Measurements from ENCODE around the gene SMC3. TPM values are rescaled to one million over a fixed set of nuclear protein-coding genes. Genes with fewer than 3 reads are reported as not detected.

SMC3 gene
- total and polyA plus RNA-seq, 2 experiments from 2014 or later = 40.8 to 53.5 TPM

DNA sequence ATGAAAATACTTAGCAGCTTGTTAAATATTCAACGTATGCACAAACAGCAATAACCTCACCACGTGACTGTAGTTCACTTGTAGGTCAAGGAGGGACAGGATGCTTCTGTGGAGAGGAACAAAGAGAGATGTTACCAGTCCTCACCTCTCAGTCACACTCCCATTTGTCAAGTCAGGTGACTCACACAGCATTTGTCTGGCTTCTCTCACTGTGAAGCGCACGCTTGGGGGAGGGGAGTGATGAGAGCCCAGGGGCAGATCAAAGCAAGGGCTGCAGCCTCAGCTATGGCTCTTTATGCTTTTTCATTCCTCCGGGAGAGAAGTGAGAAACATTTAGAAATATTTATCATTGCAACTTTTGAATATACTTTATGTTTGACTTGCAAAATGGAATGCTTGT, 73.8 kb downstream of the SMC3 start:
- no peaks in the 10 kb centered on the region for H4K20me1 ChIP-seq (ENCODE audit: insufficient read depth, poor library complexity, severe bottlenecking)
- H2AFZ ChIP-seq = no peak overlapping the region
- H3K9me2 ChIP-seq (replicated peaks; ENCODE audit: insufficient read depth) = no peaks in the 10 kb centered on the region
- TF ChIP-seq EZH2 (IDR thresholded peaks at IDR 0.05; ENCODE audit: borderline replicate concordance) (no peak), EZH2phosphoT487 (IDR thresholded peaks at IDR 0.05; ENCODE audit: low read depth, severe bottlenecking, unreplicated experiment) (no peak)
- TF ChIP-seq, protein P1, sequence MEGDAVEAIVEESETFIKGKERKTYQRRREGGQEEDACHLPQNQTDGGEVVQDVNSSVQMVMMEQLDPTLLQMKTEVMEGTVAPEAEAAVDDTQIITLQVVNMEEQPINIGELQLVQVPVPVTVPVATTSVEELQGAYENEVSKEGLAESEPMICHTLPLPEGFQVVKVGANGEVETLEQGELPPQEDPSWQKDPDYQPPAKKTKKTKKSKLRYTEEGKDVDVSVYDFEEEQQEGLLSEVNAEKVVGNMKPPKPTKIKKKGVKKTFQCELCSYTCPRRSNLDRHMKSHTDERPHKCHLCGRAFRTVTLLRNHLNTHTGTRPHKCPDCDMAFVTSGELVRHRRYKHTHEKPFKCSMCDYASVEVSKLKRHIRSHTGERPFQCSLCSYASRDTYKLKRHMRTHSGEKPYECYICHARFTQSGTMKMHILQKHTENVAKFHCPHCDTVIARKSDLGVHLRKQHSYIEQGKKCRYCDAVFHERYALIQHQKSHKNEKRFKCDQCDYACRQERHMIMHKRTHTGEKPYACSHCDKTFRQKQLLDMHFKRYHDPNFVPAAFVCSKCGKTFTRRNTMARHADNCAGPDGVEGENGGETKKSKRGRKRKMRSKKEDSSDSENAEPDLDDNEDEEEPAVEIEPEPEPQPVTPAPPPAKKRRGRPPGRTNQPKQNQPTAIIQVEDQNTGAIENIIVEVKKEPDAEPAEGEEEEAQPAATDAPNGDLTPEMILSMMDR (IDR thresholded peaks at IDR 0.05; ENCODE audit: poor library complexity) = no peak
- H3K27me3 ChIP-seq = peaks cover 41% of the 10 kb centered on the region
- 7% methylated on average over 5 of the region's 5 CpGs for WGBS (ENCODE audit: low lambda C conversion rate, missing lambda C conversion rate)
- H3K4me3 ChIP-seq = no peak overlapping the region
- H3K36me3 ChIP-seq (replicated peaks; ENCODE audit: insufficient read depth, low read depth) = no peaks in the 10 kb centered on the region
- H3K79me2 ChIP-seq = no peaks in the 10 kb centered on the region
- no peak overlapping the region for H3K27ac ChIP-seq
- peak; percentile 68 for DNase-seq (ENCODE audit: low spot score)
- H3K9me3 ChIP-seq (ENCODE audit: low read depth) = no peaks in the 10 kb centered on the region
- H3K4me2 ChIP-seq = peak overlapping the region; percentile 1
- H3K4me1 ChIP-seq (ENCODE audit: insufficient read depth) = peaks cover 16% of the 10 kb centered on the region

DNA sequence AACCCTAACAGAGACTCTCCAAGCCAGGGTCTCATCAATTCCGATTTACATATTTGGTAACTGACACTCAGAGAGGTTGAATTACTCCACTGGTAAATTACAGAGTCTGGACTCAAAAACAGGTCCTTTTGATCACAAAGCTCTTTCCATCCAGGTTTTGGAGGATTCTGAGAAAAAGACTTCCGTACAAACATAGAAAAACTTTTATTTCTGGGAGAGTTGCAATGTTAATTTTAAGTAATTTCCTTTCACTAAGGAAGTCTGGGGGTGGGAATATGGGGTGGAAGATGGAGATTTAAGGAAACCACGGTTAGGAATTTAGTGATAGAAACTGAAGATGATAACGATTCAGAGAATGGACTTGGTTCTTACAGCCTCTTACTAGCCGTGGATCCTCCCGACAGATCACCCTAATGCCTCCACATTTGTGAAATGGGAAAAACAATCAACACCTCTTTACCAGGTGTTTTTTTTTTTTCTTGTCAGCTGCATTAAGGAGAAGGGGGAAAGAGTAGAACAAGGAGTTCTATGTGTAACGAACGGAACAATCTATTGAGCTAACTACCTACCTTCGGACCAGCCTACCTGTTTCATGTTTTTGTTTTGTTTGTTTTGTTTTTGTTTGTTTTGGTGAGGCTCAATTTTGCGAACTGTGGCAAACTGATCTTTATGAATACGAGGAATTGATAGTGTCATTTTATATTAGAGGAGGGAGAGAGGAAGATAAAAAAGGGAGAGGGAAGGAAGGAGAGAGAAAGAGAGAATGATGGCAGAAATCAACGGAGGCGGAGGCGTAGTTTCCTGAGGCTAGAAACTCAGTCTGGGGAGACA, 74.9 kb downstream of the SMC3 start:
- Histone ChIP-seq H3K27me3 (peaks cover 43% of the 10 kb centered on the region), H3K79me2 (no peaks in the 10 kb centered on the region), H3K27ac (no peak overlapping the region), H3K36me3 (replicated peaks; ENCODE audit: insufficient read depth, low read depth) (no peaks in the 10 kb centered on the region), H3K9me3 (ENCODE audit: low read depth) (no peaks in the 10 kb centered on the region), H4K20me1 (ENCODE audit: insufficient read depth, poor library complexity, severe bottlenecking) (no peaks in the 10 kb centered on the region), H3K4me1 (ENCODE audit: insufficient read depth) (peaks cover 16% of the 10 kb centered on the region), H2AFZ (no peak overlapping the region), H3K4me3 (peak overlapping the region; percentile 31), H3K9me2 (replicated peaks; ENCODE audit: insufficient read depth) (no peaks in the 10 kb centered on the region), H3K4me2 (peak overlapping the region; percentile 96)
- 33% methylated on average over 14 of the region's 14 CpGs for WGBS (ENCODE audit: low lambda C conversion rate, missing lambda C conversion rate)
- DNase-seq (ENCODE audit: low spot score) = no peak
- TF ChIP-seq EZH2 (IDR thresholded peaks at IDR 0.05; ENCODE audit: borderline replicate concordance) (no peak), EZH2phosphoT487 (IDR thresholded peaks at IDR 0.05; ENCODE audit: low read depth, severe bottlenecking, unreplicated experiment) (no peak)
- TF ChIP-seq, protein P1 (IDR thresholded peaks at IDR 0.05; ENCODE audit: poor library complexity) = no peak

DNA sequence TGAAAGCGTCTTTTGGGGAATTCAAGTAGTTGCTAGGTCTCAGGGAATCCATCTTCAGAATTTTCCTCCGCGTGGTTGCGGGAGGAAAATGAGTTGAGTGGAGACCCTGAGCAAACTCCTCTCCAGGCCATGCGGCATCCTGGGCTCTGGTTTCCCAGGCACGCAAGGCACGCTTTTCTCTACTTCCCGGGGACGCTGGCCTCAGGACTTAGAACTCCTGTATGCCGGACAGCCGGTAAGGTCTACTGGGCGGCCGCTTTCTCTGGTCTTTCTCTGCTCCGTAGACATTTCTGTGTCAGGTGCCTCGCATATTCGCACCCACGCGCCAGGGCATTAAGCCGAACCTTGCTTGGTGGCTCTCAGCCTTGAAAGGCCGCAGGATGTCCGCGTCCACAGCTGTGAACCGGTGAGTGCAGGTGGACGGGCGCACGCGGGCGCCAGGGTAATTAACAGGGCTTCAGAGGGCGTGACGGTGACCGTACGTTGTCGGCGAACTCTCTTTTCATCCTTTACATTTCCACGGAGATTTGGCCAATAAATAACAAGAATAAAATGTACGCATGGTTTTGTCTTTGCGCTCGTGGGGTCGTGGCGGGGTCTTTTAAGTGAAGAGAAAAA, 75.6 kb downstream of the SMC3 start:
- peak overlapping the region; percentile 96 for H3K4me2 ChIP-seq
- no peaks in the 10 kb centered on the region for H3K36me3 ChIP-seq (replicated peaks; ENCODE audit: insufficient read depth, low read depth)
- H3K9me3 ChIP-seq (ENCODE audit: low read depth) = no peaks in the 10 kb centered on the region
- DNase-seq (ENCODE audit: low spot score) = peak; percentile 33
- H3K79me2 ChIP-seq = no peaks in the 10 kb centered on the region
- peak overlapping the region; percentile 58 for H2AFZ ChIP-seq
- 2% methylated on average over 40 of the region's 40 CpGs for WGBS (ENCODE audit: low lambda C conversion rate, missing lambda C conversion rate)
- H3K27ac ChIP-seq = no peak overlapping the region
- H3K4me3 ChIP-seq = peak overlapping the region; percentile 31
- H3K9me2 ChIP-seq (replicated peaks; ENCODE audit: insufficient read depth) = no peaks in the 10 kb centered on the region
- peaks cover 47% of the 10 kb centered on the region for H3K27me3 ChIP-seq
- peaks cover 16% of the 10 kb centered on the region for H3K4me1 ChIP-seq (ENCODE audit: insufficient read depth)
- TF ChIP-seq EZH2 (IDR thresholded peaks at IDR 0.05; ENCODE audit: borderline replicate concordance) (no peak), EZH2phosphoT487 (IDR thresholded peaks at IDR 0.05; ENCODE audit: low read depth, severe bottlenecking, unreplicated experiment) (peak; percentile 48)
- TF ChIP-seq, protein P1 (IDR thresholded peaks at IDR 0.05; ENCODE audit: poor library complexity) = no peak
- no peaks in the 10 kb centered on the region for H4K20me1 ChIP-seq (ENCODE audit: insufficient read depth, poor library complexity, severe bottlenecking)

All from hepatocyte (in vitro differentiated cells).